ENCODE measurements around the gene FAM83D. TPM values are rescaled to one million over a fixed set of nuclear protein-coding genes. Genes with fewer than 3 reads are reported as not detected.

The FAM83D gene
- total RNA-seq, 4 donors from 2014 or later = 6.3 to 13.5 (median 7.8) TPM

DNA sequence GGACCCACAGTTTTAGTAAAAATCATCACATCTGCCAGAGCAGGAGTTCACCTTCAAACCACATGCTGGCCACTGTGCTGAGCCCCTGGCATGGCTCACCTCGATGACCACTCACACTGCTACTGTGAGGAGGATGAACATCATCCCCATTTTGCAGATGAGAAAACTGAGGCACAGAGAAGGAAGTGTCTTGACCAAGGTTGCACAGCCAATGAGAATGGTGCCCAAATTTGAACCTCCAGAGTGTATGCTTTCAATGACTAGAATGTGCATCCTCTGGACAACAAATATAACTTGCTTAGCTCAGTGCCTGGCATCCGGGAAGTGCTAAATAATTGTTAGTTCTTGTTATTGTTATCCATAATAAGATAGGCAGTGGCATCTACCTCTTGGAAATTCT is 37.2 kb upstream of the FAM83D start:
- TF ChIP-seq, protein P1, sequence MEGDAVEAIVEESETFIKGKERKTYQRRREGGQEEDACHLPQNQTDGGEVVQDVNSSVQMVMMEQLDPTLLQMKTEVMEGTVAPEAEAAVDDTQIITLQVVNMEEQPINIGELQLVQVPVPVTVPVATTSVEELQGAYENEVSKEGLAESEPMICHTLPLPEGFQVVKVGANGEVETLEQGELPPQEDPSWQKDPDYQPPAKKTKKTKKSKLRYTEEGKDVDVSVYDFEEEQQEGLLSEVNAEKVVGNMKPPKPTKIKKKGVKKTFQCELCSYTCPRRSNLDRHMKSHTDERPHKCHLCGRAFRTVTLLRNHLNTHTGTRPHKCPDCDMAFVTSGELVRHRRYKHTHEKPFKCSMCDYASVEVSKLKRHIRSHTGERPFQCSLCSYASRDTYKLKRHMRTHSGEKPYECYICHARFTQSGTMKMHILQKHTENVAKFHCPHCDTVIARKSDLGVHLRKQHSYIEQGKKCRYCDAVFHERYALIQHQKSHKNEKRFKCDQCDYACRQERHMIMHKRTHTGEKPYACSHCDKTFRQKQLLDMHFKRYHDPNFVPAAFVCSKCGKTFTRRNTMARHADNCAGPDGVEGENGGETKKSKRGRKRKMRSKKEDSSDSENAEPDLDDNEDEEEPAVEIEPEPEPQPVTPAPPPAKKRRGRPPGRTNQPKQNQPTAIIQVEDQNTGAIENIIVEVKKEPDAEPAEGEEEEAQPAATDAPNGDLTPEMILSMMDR (IDR thresholded peaks at IDR 0.05) = no peak
- no peak for TF ChIP-seq POLR2A (IDR thresholded peaks at IDR 0.05)
- Histone ChIP-seq H3K4me3 (no peak overlapping the region), H3K36me3 (no peaks in the 10 kb centered on the region), H3K4me1 (peaks cover 0 to 20% (median 13%) of the 10 kb centered on the region in 4 donors), H3K9me3 (no peaks in the 10 kb centered on the region), H3K27me3 (peaks cover 0 to 3% of the 10 kb centered on the region in 2 donors), H3K27ac (no peak overlapping the region)
- no peak for DNase-seq

DNA sequence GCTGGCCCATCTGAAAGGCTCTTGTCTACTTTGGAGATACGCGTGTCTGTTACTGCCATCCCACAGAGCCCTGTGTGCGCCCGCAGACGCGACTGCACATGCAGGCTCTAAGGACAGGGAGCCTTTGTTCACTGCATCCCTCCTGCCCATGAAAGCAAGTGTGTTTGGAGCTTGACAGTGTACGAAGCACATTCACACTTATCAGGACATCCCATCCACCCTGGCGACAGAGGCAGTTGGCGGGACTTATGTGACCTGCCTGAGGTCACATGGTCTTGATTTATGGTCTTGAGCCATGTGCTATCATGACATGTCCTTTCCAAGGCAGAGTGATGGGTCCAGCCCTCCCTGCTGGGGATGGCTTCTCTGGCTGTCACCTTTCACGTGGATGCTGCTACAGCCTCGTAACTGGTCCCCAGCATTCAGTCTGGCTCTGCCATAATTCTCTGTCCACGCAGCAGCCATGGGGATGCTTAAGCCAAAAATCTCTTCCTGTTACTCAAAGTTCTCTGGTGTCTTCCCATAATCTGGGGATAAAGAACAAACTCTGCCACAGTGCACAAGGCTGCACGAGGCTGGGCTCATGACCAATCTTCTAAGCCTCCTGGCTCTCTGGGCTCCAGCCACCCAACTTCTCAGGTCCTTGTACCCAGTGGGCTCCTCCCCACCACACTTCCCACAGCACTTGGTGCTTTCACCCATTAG is 36.3 kb upstream of the FAM83D start:
- Histone ChIP-seq H3K27me3 (peaks cover 0 to 3% of the 10 kb centered on the region in 2 donors), H3K36me3 (no peaks in the 10 kb centered on the region), H3K27ac (peak overlapping the region in 1 of 4 donors; percentile 83), H3K4me3 (no peak overlapping the region), H3K9me3 (no peaks in the 10 kb centered on the region), H3K4me1 (peaks cover 0 to 17% (median 12%) of the 10 kb centered on the region in 4 donors)
- no peak for DNase-seq
- TF ChIP-seq, protein P1 (IDR thresholded peaks at IDR 0.05) = no peak

DNA sequence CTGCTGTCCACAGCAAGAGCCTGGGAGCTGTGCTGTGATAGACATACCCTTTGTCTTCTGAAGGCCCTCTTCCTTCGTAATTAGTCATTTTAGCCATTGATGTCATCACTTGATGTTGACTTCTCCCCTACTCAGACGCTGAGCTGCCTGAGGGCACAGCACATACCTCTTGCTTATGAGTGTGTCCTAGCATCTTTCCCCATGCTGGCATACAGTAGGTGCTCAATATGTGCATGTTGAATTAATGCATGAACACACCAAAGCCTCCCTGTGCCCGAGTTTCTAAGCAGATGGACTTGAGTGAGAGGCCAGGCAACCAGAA is 35.8 kb upstream of the FAM83D start:
- Histone ChIP-seq H3K4me1 (peaks cover 0 to 17% (median 12%) of the 10 kb centered on the region in 4 donors), H3K27ac (peak overlapping the region in 1 of 4 donors; percentile 83), H3K36me3 (no peaks in the 10 kb centered on the region), H3K27me3 (peaks cover 0 to 3% of the 10 kb centered on the region in 2 donors), H3K9me3 (no peaks in the 10 kb centered on the region), H3K4me3 (no peak overlapping the region)
- TF ChIP-seq POLR2A (IDR thresholded peaks at IDR 0.05) = no peak
- TF ChIP-seq, protein P1 (IDR thresholded peaks at IDR 0.05) = no peak
- no peak for DNase-seq

DNA sequence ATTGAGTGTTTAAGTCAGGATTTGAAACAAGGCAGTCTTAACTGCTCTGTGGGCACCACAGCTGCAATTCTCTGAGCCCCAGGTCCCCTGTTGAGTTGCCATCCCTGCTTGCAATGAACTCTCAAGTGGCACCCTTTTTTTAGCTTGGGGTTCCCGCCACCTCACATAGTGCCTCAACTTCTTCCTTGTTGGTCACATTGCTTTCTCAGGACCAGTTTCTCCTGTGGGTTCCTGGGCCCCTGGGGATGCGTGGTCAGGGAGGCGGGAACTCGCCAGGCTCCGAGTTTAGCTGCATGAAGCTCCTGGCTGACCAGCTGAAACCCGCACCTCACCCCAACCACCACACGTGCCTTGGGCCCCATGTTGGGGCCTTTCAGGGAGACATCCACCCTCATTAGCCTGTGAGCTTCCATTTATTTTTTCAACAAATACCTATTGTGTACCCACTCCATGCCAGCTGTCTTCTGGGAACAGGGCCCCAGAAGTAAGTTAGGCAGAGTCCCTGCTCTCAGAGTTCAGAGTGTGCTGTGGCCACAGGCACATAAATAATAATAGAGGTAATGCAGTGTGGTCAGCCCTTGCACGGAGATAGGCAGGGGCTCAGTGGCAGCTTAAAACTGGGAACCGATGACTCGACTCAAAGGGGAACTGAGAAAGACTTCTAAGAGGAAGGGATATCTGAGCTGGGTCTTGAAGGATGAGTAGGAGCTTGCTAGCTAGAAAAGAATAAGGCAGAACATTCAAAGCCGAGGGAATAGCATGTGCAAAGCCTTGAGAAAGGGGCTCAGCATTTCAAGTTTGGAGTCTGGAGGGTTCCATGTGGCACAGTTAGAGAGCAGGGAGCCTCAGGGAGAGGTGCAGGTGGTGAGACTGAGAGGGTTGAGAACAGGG is 33.9 kb upstream of the FAM83D start:
- H3K27me3 ChIP-seq = peaks cover 0 to 3% of the 10 kb centered on the region in 2 donors
- H3K9me3 ChIP-seq = no peaks in the 10 kb centered on the region
- H3K4me3 ChIP-seq = no peak overlapping the region
- no peak for TF ChIP-seq POLR2A (IDR thresholded peaks at IDR 0.05)
- TF ChIP-seq, protein P1 (IDR thresholded peaks at IDR 0.05) = no peak
- no peaks in the 10 kb centered on the region for H3K36me3 ChIP-seq
- peaks cover 0 to 17% (median 12%) of the 10 kb centered on the region in 4 donors for H3K4me1 ChIP-seq
- H3K27ac ChIP-seq = peak overlapping the region in 3 of 4 donors; percentile 11 to 83 (median 55)
- DNase-seq = peak in 2 of 3 donors; percentile 45 to 59

DNA sequence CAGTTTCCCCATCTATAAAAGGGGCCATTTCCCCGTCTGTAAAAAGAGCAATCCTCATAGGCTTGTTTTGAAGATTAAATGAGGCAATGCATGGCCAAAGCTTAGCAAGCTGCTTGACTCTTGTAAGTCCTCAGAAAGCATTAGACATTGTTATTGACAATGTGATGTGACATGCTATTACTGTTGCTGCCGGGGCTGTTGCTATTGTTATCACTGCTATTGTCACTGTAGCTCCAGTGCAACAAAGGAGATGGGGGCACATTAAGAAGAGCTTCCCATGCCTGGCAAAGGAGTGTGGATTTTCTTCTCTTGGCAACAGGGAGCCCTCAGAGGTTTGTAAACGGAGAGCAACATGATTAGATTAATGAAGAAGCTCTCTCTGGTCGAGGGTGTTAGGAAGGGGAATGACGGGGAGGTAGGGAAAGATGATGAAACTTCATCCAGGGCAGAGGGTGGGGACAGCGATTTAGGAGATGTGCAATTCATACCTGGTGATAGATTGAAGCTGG is 33.1 kb upstream of the FAM83D start:
- TF ChIP-seq POLR2A (IDR thresholded peaks at IDR 0.05) = no peak
- TF ChIP-seq, protein P1 (IDR thresholded peaks at IDR 0.05) = no peak
- peak in 1 of 3 donors; percentile 39 for DNase-seq
- peak overlapping the region in 1 of 4 donors; percentile 16 for H3K4me3 ChIP-seq
- H3K27ac ChIP-seq = peak overlapping the region; percentile 18 to 83 (median 40)
- no peaks in the 10 kb centered on the region for H3K36me3 ChIP-seq
- peaks cover 0 to 3% of the 10 kb centered on the region in 2 donors for H3K27me3 ChIP-seq
- no peaks in the 10 kb centered on the region for H3K9me3 ChIP-seq
- H3K4me1 ChIP-seq = peaks cover 0 to 17% (median 12%) of the 10 kb centered on the region in 4 donors
